CD1c-positive myeloid dendritic cell (primary cell): ENCODE measurements around the gene PDIA6.
"Not testable (repeated sequence)": the region's sequence is repeated elsewhere in the genome, so short reads cannot be mapped to it uniquely, and the experiment has no call there.

Source experiments
- DNase-seq: peaks from one replicate; pipeline ENCODE4 v3.0.0-alpha.2; 2016; ENCODE audit errors: extremely low spot score

Gene PDIA6

GRCh38 chr2:10833021-10833420 lies 20.4 kb upstream of the PDIA6 start:
- DNase-seq: no peak

- peak; percentile 90 for DNase-seq
Observed at GRCh38 chr2:10832203-10832936, 19.8 kb upstream of the PDIA6 start.

GRCh38 chr2:10831400-10831985 lies 18.9 kb upstream of the PDIA6 start:
- no peak for DNase-seq

GRCh38 chr2:10830641-10831399 lies 18.2 kb upstream of the PDIA6 start:
- no peak for DNase-seq

- no peak for DNase-seq
Observed at GRCh38 chr2:10830203-10830602, 17.6 kb upstream of the PDIA6 start.

GRCh38 chr2:10829299-10829698 lies 16.7 kb upstream of the PDIA6 start:
- no peak for DNase-seq

- DNase-seq: no peak
Observed at GRCh38 chr2:10828346-10828745, 15.8 kb upstream of the PDIA6 start.

- no peak for DNase-seq
Observed at GRCh38 chr2:10826625-10827024, 14.0 kb upstream of the PDIA6 start.

- DNase-seq: peak; percentile 32
Observed at GRCh38 chr2:10826026-10826425, 13.4 kb upstream of the PDIA6 start.

GRCh38 chr2:10824191-10824590 lies 11.6 kb upstream of the PDIA6 start:
- no peak for DNase-seq

GRCh38 chr2:10820978-10821695 lies 8.6 kb upstream of the PDIA6 start:
- peak; percentile 53 for DNase-seq

- no peak for DNase-seq
Observed at GRCh38 chr2:10820562-10820961, 8.0 kb upstream of the PDIA6 start.

- no peak for DNase-seq
Observed at GRCh38 chr2:10819714-10820314, 7.2 kb upstream of the PDIA6 start.

- no peak for DNase-seq
Observed at GRCh38 chr2:10818984-10819383, 6.4 kb upstream of the PDIA6 start.

GRCh38 chr2:10818305-10818704 lies 5.7 kb upstream of the PDIA6 start:
- not testable (repeated sequence) for DNase-seq

GRCh38 chr2:10817413-10817812 lies 4.8 kb upstream of the PDIA6 start:
- no peak for DNase-seq

GRCh38 chr2:10814571-10815331 lies 2.2 kb upstream of the PDIA6 start:
- no peak for DNase-seq

GRCh38 chr2:10814142-10814541 lies 1.6 kb upstream of the PDIA6 start:
- DNase-seq: no peak

- not testable (repeated sequence) for DNase-seq
Observed at GRCh38 chr2:10813163-10814138, 866 bp upstream of the PDIA6 start.

GRCh38 chr2:10811517-10811916 lies 1.1 kb downstream of the PDIA6 start:
- DNase-seq: no peak
